ENCODE results near the gene NPC1.

- TF ChIP-seq CTCF (conservative IDR thresholded peaks at IDR 0.05): no peak
- TF ChIP-seq EZH2 (IDR thresholded peaks at IDR 0.05; ENCODE audit: low read depth): no peak
Measured at GRCh38 chr18:23573020-23573419, 13.3 kb downstream of the NPC1 start.

Data from PC-9 (cell line).